ENCODE measurements around the gene MIB2. TPM values are rescaled to one million over a fixed set of nuclear protein-coding genes. Genes with fewer than 3 reads are reported as not detected.
"Not testable (repeated sequence)": the region's sequence is repeated elsewhere in the genome, so short reads cannot be mapped to it uniquely, and the experiment has no call there.

Gene MIB2
- total RNA-seq, 4 donors from 2014 or later: 94.2 to 346 (median 224) TPM

- peaks cover 29% of the 10 kb centered on the region for H3K27me3 ChIP-seq
- no peak for DNase-seq
- WGBS, 2 donors (ENCODE audit: low coverage in 1 of 2): 7% methylated on average over 16 of the region's 48 CpGs; no CpG with 5 or more reads in 1 of the 2 donors
- H3K36me3 ChIP-seq: peaks cover 0 to 4% (median 0%) of the 10 kb centered on the region in 4 donors
- in situ Hi-C loops (cut with MboI; ENCODE audit: low pct_ligation_motif_present in 1 of 4, low pct_unique_long_range_greater_than_20kb in 1 of 4, low sequenced_read_pairs in 3 of 4) (no loop called here), intact Hi-C loops (cut with DNase I; ENCODE audit: low total_unique reads) (no loop called here)
- H3K4me1 ChIP-seq: peaks cover 6 to 24% (median 24%) of the 10 kb centered on the region in 4 donors
- no peaks in the 10 kb centered on the region for H3K9me3 ChIP-seq
- TF ChIP-seq POLR2AphosphoS5 (IDR thresholded peaks at IDR 0.05): no peak
- no peak for TF ChIP-seq EP300 (IDR thresholded peaks at IDR 0.05; ENCODE audit: low read depth)
- TF ChIP-seq POLR2A (IDR thresholded peaks at IDR 0.05): no peak
- TF ChIP-seq CTCF (IDR thresholded peaks at IDR 0.05): no peak
- peak within 1 kb of the TSS; percentile 76 to 85 (median 83) for H3K27ac ChIP-seq
- H3K4me3 ChIP-seq: peak within 1 kb of the TSS in 2 of 4 donors; percentile 35 to 42
These were observed 16.6 kb downstream of the MIB2 start, which contains the start of gene MMP23B for GRCh38 chr1:1631782-1632420. TSS of gene MMP23B (plus strand) at chr1:1632173. CDS start at chr1:1632219, 46 bp downstream.

GRCh38 chr1:1633409-1633808 lies 18.1 kb downstream of the MIB2 start:
- DNase-seq; H3K27ac ChIP-seq; intact Hi-C loops (cut with DNase I; ENCODE audit: low total_unique reads); H3K4me3 ChIP-seq; H3K9me3 ChIP-seq; in situ Hi-C loops (cut with MboI; ENCODE audit: low pct_ligation_motif_present in 1 of 4, low pct_unique_long_range_greater_than_20kb in 1 of 4, low sequenced_read_pairs in 3 of 4): not testable (repeated sequence)
- Histone ChIP-seq H3K4me1 (peaks cover 6 to 22% (median 19%) of the 10 kb centered on the region in 4 donors), H3K27me3 (peaks cover 29% of the 10 kb centered on the region), H3K36me3 (peaks cover 0 to 11% (median 3%) of the 10 kb centered on the region in 4 donors)
- WGBS, 2 donors (ENCODE audit: low coverage in 1 of 2): no CpG with 5 or more reads among the region's 35 CpGs

GRCh38 chr1:1634613-1635012 lies 19.3 kb downstream of the MIB2 start:
- DNase-seq; H3K4me3 ChIP-seq; H3K9me3 ChIP-seq; in situ Hi-C loops (cut with MboI; ENCODE audit: low pct_ligation_motif_present in 1 of 4, low pct_unique_long_range_greater_than_20kb in 1 of 4, low sequenced_read_pairs in 3 of 4); intact Hi-C loops (cut with DNase I; ENCODE audit: low total_unique reads); H3K27ac ChIP-seq: not testable (repeated sequence)
- peaks cover 6 to 22% (median 19%) of the 10 kb centered on the region in 4 donors for H3K4me1 ChIP-seq
- 83% methylated on average over 8 of the region's 13 CpGs; no CpG with 5 or more reads in 1 of the 2 donors for WGBS, 2 donors (ENCODE audit: low coverage in 1 of 2)
- peaks cover 0 to 14% (median 3%) of the 10 kb centered on the region in 4 donors for H3K36me3 ChIP-seq
- H3K27me3 ChIP-seq: peaks cover 24% of the 10 kb centered on the region

- H3K9me3 ChIP-seq; in situ Hi-C loops (cut with MboI; ENCODE audit: low pct_ligation_motif_present in 1 of 4, low pct_unique_long_range_greater_than_20kb in 1 of 4, low sequenced_read_pairs in 3 of 4); H3K4me3 ChIP-seq; H3K27ac ChIP-seq; H3K27me3 ChIP-seq; H3K4me1 ChIP-seq; DNase-seq; intact Hi-C loops (cut with DNase I; ENCODE audit: low total_unique reads): not testable (repeated sequence)
- peaks cover 0 to 17% (median 3%) of the 10 kb centered on the region in 4 donors for H3K36me3 ChIP-seq
- WGBS, 2 donors (ENCODE audit: low coverage in 1 of 2): 96% methylated on average over 20 of the region's 37 CpGs; no CpG with 5 or more reads in 1 of the 2 donors
These were observed 21.6 kb downstream of the MIB2 start for GRCh38 chr1:1636621-1637478.

- H3K9me3 ChIP-seq; H3K4me1 ChIP-seq; H3K4me3 ChIP-seq; in situ Hi-C loops (cut with MboI; ENCODE audit: low pct_ligation_motif_present in 1 of 4, low pct_unique_long_range_greater_than_20kb in 1 of 4, low sequenced_read_pairs in 3 of 4); H3K27ac ChIP-seq; H3K27me3 ChIP-seq; DNase-seq; intact Hi-C loops (cut with DNase I; ENCODE audit: low total_unique reads): not testable (repeated sequence)
- 90% methylated on average over 13 of the region's 14 CpGs; no CpG with 5 or more reads in 1 of the 2 donors for WGBS, 2 donors (ENCODE audit: low coverage in 1 of 2)
- H3K36me3 ChIP-seq: peaks cover 0 to 17% (median 3%) of the 10 kb centered on the region in 4 donors
These were observed 22.2 kb downstream of the MIB2 start for GRCh38 chr1:1637479-1637875.

- H3K4me3 ChIP-seq; H3K27me3 ChIP-seq; intact Hi-C loops (cut with DNase I; ENCODE audit: low total_unique reads); H3K9me3 ChIP-seq; in situ Hi-C loops (cut with MboI; ENCODE audit: low pct_ligation_motif_present in 1 of 4, low pct_unique_long_range_greater_than_20kb in 1 of 4, low sequenced_read_pairs in 3 of 4); H3K27ac ChIP-seq; DNase-seq; H3K4me1 ChIP-seq: not testable (repeated sequence)
- peaks cover 0 to 17% (median 3%) of the 10 kb centered on the region in 4 donors for H3K36me3 ChIP-seq
- WGBS, 2 donors (ENCODE audit: low coverage in 1 of 2): 96% methylated on average over 8 of the region's 13 CpGs; no CpG with 5 or more reads in 1 of the 2 donors
These were observed 23.2 kb downstream of the MIB2 start for GRCh38 chr1:1638528-1638927.

- H3K4me3 ChIP-seq; DNase-seq; H3K9me3 ChIP-seq; H3K4me1 ChIP-seq; H3K27ac ChIP-seq; in situ Hi-C loops (cut with MboI; ENCODE audit: low pct_ligation_motif_present in 1 of 4, low pct_unique_long_range_greater_than_20kb in 1 of 4, low sequenced_read_pairs in 3 of 4); H3K27me3 ChIP-seq; intact Hi-C loops (cut with DNase I; ENCODE audit: low total_unique reads): not testable (repeated sequence)
- WGBS, 2 donors (ENCODE audit: low coverage in 1 of 2): 96% methylated on average over 8 of the region's 16 CpGs; no CpG with 5 or more reads in 1 of the 2 donors
- H3K36me3 ChIP-seq: peaks cover 0 to 17% (median 3%) of the 10 kb centered on the region in 4 donors
These were observed 24.1 kb downstream of the MIB2 start for GRCh38 chr1:1639368-1639767.

GRCh38 chr1:1640081-1640480 lies 24.8 kb downstream of the MIB2 start:
- in situ Hi-C loops (cut with MboI; ENCODE audit: low pct_ligation_motif_present in 1 of 4, low pct_unique_long_range_greater_than_20kb in 1 of 4, low sequenced_read_pairs in 3 of 4): not testable (repeated sequence)
- WGBS, 2 donors (ENCODE audit: low coverage in 1 of 2): 99% methylated on average over 10 of the region's 25 CpGs; no CpG with 5 or more reads in 1 of the 2 donors

More at GRCh38 chr1:1640081-1640480, 24.8 kb downstream of the MIB2 start:
- peaks cover 0 to 17% (median 3%) of the 10 kb centered on the region in 4 donors for H3K36me3 ChIP-seq
- H3K4me3 ChIP-seq; H3K9me3 ChIP-seq; H3K4me1 ChIP-seq; DNase-seq; H3K27ac ChIP-seq; H3K27me3 ChIP-seq; intact Hi-C loops (cut with DNase I; ENCODE audit: low total_unique reads): not testable (repeated sequence)

Measured in transverse colon (tissue), 4 donors.